H9 (cell line): ENCODE results near the gene ZNF790. TPM values are rescaled to one million over a fixed set of nuclear protein-coding genes. Genes with fewer than 3 reads are reported as not detected.
A peak's percentile ranks its signal among the peaks of the same experiment; 100 is the strongest.

Source experiments
- DNase-seq: peaks from one replicate; pipeline ENCODE4 v3.0.0-alpha.2; 2017
- H2AFZ ChIP-seq: one replicate; pipeline ENCODE4 v1.6.1; 2013; ENCODE audit warnings: mild to moderate bottlenecking, low read length, control low read depth, moderate library complexity
- H2AK5ac ChIP-seq: 2 replicates; pipeline ENCODE4 v1.6.1; 2013; ENCODE audit warnings: low read length, control low read depth, mixed read lengths; ENCODE audit not compliant: insufficient read length
- H2BK120ac ChIP-seq: one replicate; pipeline ENCODE4 v1.6.1; 2013; ENCODE audit warnings: low read depth, mild to moderate bottlenecking, low read length, control low read depth, inconsistent platforms; ENCODE audit not compliant: poor library complexity, severe bottlenecking
- H2BK12ac ChIP-seq: 2 replicates; pipeline ENCODE4 v1.6.1; 2013; ENCODE audit warnings: low read length, control low read depth, mixed read lengths, low read depth; ENCODE audit not compliant: insufficient read length
- H2BK15ac ChIP-seq: 2 replicates; pipeline ENCODE4 v1.6.1; 2013; ENCODE audit warnings: low read depth, low read length, control low read depth
- H2BK20ac ChIP-seq: one replicate; pipeline ENCODE4 v1.6.1; 2013; ENCODE audit warnings: low read depth, mild to moderate bottlenecking, low read length, control low read depth, inconsistent platforms; ENCODE audit not compliant: poor library complexity, severe bottlenecking
- H2BK5ac ChIP-seq: 2 replicates; pipeline ENCODE4 v1.6.1; 2013; ENCODE audit warnings: low read length, control low read depth, mixed read lengths; ENCODE audit not compliant: insufficient read length
- H3K14ac ChIP-seq: 2 replicates; pipeline ENCODE4 v1.6.1; 2013; ENCODE audit warnings: low read length, control low read depth; ENCODE audit not compliant: insufficient read depth
- H3K18ac ChIP-seq: 2 replicates; pipeline ENCODE4 v1.6.1; 2013; ENCODE audit warnings: low read depth, mild to moderate bottlenecking, mixed read lengths, low read length, control low read depth; ENCODE audit not compliant: insufficient read length
- H3K23ac ChIP-seq: 2 replicates; pipeline ENCODE4 v1.6.1; 2013; ENCODE audit warnings: low read length, control low read depth, mixed read lengths, low read depth; ENCODE audit not compliant: insufficient read length
- H3K23me2 ChIP-seq: 2 replicates; pipeline ENCODE4 v1.6.1; 2013; ENCODE audit warnings: low read depth, mild to moderate bottlenecking, mixed read lengths, low read length, control low read depth; ENCODE audit not compliant: insufficient read length, poor library complexity, severe bottlenecking
- H3K27ac ChIP-seq: 2 replicates; pipeline ENCODE4 v1.5.1; 2013; ENCODE audit warnings: low read length, control low read depth, mixed read lengths, low read depth; ENCODE audit not compliant: insufficient read length
- H3K27me3 ChIP-seq: 2 replicates; pipeline ENCODE4 v1.6.1; 2013; ENCODE audit warnings: low read length, control low read depth, inconsistent platforms; ENCODE audit not compliant: insufficient read depth
- H3K4ac ChIP-seq: 2 replicates; pipeline ENCODE4 v1.6.1; 2013; ENCODE audit warnings: low read depth, mild to moderate bottlenecking, control low read depth, inconsistent platforms, low read length, moderate library complexity
- H3K4me1 ChIP-seq: 2 replicates; pipeline ENCODE4 v1.6.1; 2013; ENCODE audit warnings: low read length, control low read depth, inconsistent platforms; ENCODE audit not compliant: insufficient read depth
- H3K4me2 ChIP-seq: 2 replicates; pipeline ENCODE4 v1.6.1; 2013; ENCODE audit warnings: low read length, control low read depth, mixed read lengths; ENCODE audit not compliant: insufficient read length, insufficient read depth
- H3K56ac ChIP-seq: 2 replicates; pipeline ENCODE4 v1.6.1; 2013; ENCODE audit warnings: low read depth, mild to moderate bottlenecking, mixed read lengths, low read length, control low read depth; ENCODE audit not compliant: insufficient read length
- H3K79me1 ChIP-seq: 2 replicates; pipeline ENCODE4 v1.6.1; 2013; ENCODE audit warnings: low read depth, mild to moderate bottlenecking, moderate library complexity, low read length, control low read depth, inconsistent platforms; ENCODE audit not compliant: insufficient read depth, poor library complexity, severe bottlenecking
- H3K79me2 ChIP-seq: 2 replicates; pipeline ENCODE4 v1.6.1; 2013; ENCODE audit warnings: low read length, control low read depth, inconsistent platforms; ENCODE audit not compliant: insufficient read depth
- H3K9ac ChIP-seq: 2 replicates; pipeline ENCODE4 v1.6.1; 2013; ENCODE audit warnings: low read length, control low read depth, mixed read lengths; ENCODE audit not compliant: insufficient read length; ENCODE audit errors: extremely low read depth
- H3K9me3 ChIP-seq: one replicate; pipeline ENCODE4 v1.6.1; 2013; ENCODE audit warnings: low read depth, low read length, inconsistent platforms; ENCODE audit not compliant: control insufficient read depth
- H3T11ph ChIP-seq: one replicate; pipeline ENCODE4 v1.6.1; 2013; ENCODE audit warnings: mild to moderate bottlenecking, low read length, control low read depth, inconsistent platforms
- H4K20me1 ChIP-seq: one replicate; pipeline ENCODE4 v1.6.1; 2013; ENCODE audit not compliant: control insufficient read depth, insufficient read length, insufficient read depth
- H4K5ac ChIP-seq: 2 replicates; pipeline ENCODE4 v1.6.1; 2013; ENCODE audit warnings: low read depth, mild to moderate bottlenecking, mixed read lengths, low read length, control low read depth; ENCODE audit not compliant: insufficient read length
- H4K8ac ChIP-seq: replicated peaks from 2 replicates; pipeline ENCODE4 v1.6.1; 2013; ENCODE audit warnings: low read length, control low read depth, mixed read lengths, low read depth; ENCODE audit not compliant: insufficient read length
- H4K91ac ChIP-seq: 2 replicates; pipeline ENCODE4 v1.6.1; 2013; ENCODE audit warnings: low read depth, mild to moderate bottlenecking, moderate library complexity, mixed read lengths, low read length, control low read depth; ENCODE audit not compliant: insufficient read length
- H3K27ac Mint-ChIP-seq, 3 experiments: 2 replicates in 2 of 3; 3 replicates in 1 of 3; pipeline ENCODE4 v1.8.0; 2020 to 2021; ENCODE audit warnings: mixed read lengths in 3 of 3, mild to moderate bottlenecking in 1 of 3, moderate library complexity in 1 of 3
- H3K27me3 Mint-ChIP-seq: 2 replicates; pipeline ENCODE4 v1.8.0; 2021; ENCODE audit warnings: low read depth, mild to moderate bottlenecking, moderate library complexity, mixed read lengths
- H3K36me3 Mint-ChIP-seq, 3 experiments: 2 replicates in 2 of 3; 3 replicates in 1 of 3; pipeline ENCODE4 v1.8.0; 2020 to 2021; ENCODE audit warnings: low read depth in 3 of 3, mixed read lengths in 3 of 3; ENCODE audit not compliant: insufficient read depth in 1 of 3
- H3K4me1 Mint-ChIP-seq, 2 experiments: 2 replicates each; pipeline ENCODE4 v1.8.0; 2020; ENCODE audit warnings: mixed read lengths in 2 of 2
- H3K4me3 Mint-ChIP-seq, 2 experiments: 2 replicates in 1 of 2; 3 replicates in 1 of 2; pipeline ENCODE4 v1.8.0; 2020 to 2021; ENCODE audit warnings: mild to moderate bottlenecking in 2 of 2, mixed read lengths in 2 of 2, moderate library complexity in 1 of 2
- H3K9me3 Mint-ChIP-seq, 2 experiments: 2 replicates in 1 of 2; 3 replicates in 1 of 2; pipeline ENCODE4 v1.8.0; 2020; ENCODE audit warnings: mild to moderate bottlenecking in 2 of 2, mixed read lengths in 2 of 2, moderate library complexity in 1 of 2
- WGBS: extraction: QIAGEN DNeasy Blood & Tissue Kit; methylation state at CpG from one replicate; pipeline ENCODE4 v1.1.7; 2013; ENCODE audit warnings: missing lambda C conversion rate, low lambda C conversion rate, mixed read lengths; ENCODE audit not compliant: insufficient read length; ENCODE audit errors: extremely low coverage; 5-methylcytosine and 5-hydroxymethylcytosine counted together
- total RNA-seq: library from RNA; stranded (reverse); gene quantifications from 2 replicates; pipeline ENCODE4 v1.2.1, GENCODE V29; 2021
- TF ChIP-seq, protein P1 (sequence below): fragments of 200-600 bp; sonication (generic); conservative IDR thresholded peaks from 3 replicates; pipeline ENCODE4 v1.8.0; 2021; ENCODE audit warnings: antibody characterized with exemption, mild to moderate bottlenecking

The ZNF790 gene
- total RNA-seq, 1 experiment from 2014 or later: 8.2 TPM

DNA sequence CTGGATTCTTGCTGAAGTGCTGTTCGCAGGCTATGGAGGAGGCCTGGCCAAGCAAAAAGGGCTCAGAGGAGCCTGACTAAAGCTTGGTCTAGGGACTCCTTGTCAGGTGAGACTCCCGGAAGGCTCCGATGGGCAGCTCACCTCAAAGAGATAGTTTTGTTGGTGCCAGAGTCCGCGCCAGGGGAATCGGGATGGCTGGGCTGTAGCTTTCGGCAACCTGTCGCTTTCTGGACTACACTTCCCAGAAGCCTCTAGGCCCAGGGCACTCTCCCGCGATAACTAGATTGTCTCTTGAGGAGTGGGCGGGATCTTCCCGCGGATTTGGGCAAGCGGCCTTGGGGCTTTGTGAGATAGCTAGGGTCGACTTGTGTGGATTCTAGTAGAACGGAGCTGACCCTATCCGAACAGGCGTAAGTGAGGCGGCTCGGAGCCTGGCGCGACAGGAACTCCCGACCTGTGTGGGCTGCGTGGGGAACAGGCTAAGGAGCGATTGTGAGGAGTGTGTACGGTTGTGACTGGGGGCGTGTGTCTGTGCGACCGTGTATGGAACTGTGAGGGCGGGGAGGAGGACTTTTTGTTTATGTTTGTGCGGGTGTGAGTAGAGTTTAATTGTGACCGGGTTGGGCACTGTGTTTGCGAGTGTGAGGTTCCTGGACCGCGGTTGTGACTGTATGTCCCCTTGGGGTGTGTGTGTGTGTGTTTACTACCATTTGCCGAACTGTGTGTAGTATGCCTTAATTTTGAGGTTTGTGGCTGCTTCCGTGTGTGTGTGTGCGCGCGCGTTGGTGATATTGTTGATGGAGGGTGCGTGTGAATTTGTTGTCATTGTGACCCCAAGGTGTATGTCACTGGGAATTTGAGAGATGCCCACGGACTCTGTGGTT lies 12.6 kb upstream of the ZNF790 start, which contains the start of gene ZNF345:
ZNF345 (plus strand) TSS at position 318 of the 884 bp plus-strand sequence. CDS start 25,955 bp downstream, outside the sequence.
- H3K4me2 ChIP-seq: peak within 1 kb of the TSS; percentile 93
- H3K18ac ChIP-seq: peak within 1 kb of the TSS; percentile 40
- peaks cover 11% of the 10 kb centered on the region for H3K23me2 ChIP-seq
- H2BK15ac ChIP-seq: no peak within 1 kb of the TSS
- peak within 1 kb of the TSS; percentile 60 for H2AFZ ChIP-seq
- H3K79me1 ChIP-seq: no peaks in the 10 kb centered on the region
- Mint-ChIP-seq H3K27ac (no peak within 1 kb of the TSS), H3K27me3 (no peaks in the 10 kb centered on the region), H3K4me1 (peaks cover 2 to 3% of the 10 kb centered on the region in 2 experiments), H3K9me3 (peaks cover 17 to 36% of the 10 kb centered on the region in 2 experiments), H3K4me3 (no peak within 1 kb of the TSS), H3K36me3 (peaks cover 28 to 45% (median 43%) of the 10 kb centered on the region in 3 experiments)
- H2BK12ac ChIP-seq: no peak within 1 kb of the TSS
- H4K20me1 ChIP-seq: no peaks in the 10 kb centered on the region
- H4K8ac ChIP-seq: no peak within 1 kb of the TSS
- WGBS: no CpG with 5 or more reads among the region's 43 CpGs
- H3K79me2 ChIP-seq: no peaks in the 10 kb centered on the region; the same call in 1 of the 2 replicates
- H4K91ac ChIP-seq: no peak within 1 kb of the TSS
- no peak within 1 kb of the TSS for H2BK120ac ChIP-seq
- peak within 1 kb of the TSS; percentile 85 for H3K9ac ChIP-seq
- H2BK20ac ChIP-seq: no peak within 1 kb of the TSS
- H2AK5ac ChIP-seq: no peak within 1 kb of the TSS
- H3K14ac ChIP-seq: peak within 1 kb of the TSS; percentile 72
- H4K5ac ChIP-seq: peak within 1 kb of the TSS; percentile 46
- H3K23ac ChIP-seq: no peak within 1 kb of the TSS
- no peaks in the 10 kb centered on the region for H3K27me3 ChIP-seq
- H3K4me1 ChIP-seq: no peaks in the 10 kb centered on the region
- H2BK5ac ChIP-seq: no peak within 1 kb of the TSS
- TF ChIP-seq, protein P1, sequence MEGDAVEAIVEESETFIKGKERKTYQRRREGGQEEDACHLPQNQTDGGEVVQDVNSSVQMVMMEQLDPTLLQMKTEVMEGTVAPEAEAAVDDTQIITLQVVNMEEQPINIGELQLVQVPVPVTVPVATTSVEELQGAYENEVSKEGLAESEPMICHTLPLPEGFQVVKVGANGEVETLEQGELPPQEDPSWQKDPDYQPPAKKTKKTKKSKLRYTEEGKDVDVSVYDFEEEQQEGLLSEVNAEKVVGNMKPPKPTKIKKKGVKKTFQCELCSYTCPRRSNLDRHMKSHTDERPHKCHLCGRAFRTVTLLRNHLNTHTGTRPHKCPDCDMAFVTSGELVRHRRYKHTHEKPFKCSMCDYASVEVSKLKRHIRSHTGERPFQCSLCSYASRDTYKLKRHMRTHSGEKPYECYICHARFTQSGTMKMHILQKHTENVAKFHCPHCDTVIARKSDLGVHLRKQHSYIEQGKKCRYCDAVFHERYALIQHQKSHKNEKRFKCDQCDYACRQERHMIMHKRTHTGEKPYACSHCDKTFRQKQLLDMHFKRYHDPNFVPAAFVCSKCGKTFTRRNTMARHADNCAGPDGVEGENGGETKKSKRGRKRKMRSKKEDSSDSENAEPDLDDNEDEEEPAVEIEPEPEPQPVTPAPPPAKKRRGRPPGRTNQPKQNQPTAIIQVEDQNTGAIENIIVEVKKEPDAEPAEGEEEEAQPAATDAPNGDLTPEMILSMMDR: no peak
- H3T11ph ChIP-seq: no peak within 1 kb of the TSS
- H3K56ac ChIP-seq: no peak within 1 kb of the TSS
- no peaks in the 10 kb centered on the region for H3K9me3 ChIP-seq
- no peak within 1 kb of the TSS for H3K27ac ChIP-seq
- peak; percentile 95 for DNase-seq
- no peak within 1 kb of the TSS for H3K4ac ChIP-seq
